Kidney epithelial cell (primary cell): ENCODE measurements around the gene EGFLAM. TPM values are rescaled to one million over a fixed set of nuclear protein-coding genes. Genes with fewer than 3 reads are reported as not detected.

ENCODE experiments used
- DNase-seq: peaks from one replicate; pipeline ENCODE4 v3.0.0-alpha.2; 2010; ENCODE audit warnings: low read depth
- H3K27me3 ChIP-seq: 2 replicates; pipeline ENCODE4 v1.6.0; 2011; ENCODE audit warnings: low read length; ENCODE audit not compliant: control insufficient read depth, insufficient read depth
- H3K36me3 ChIP-seq: 2 replicates; pipeline ENCODE4 v1.5.1; 2011; ENCODE audit warnings: low read length; ENCODE audit not compliant: control insufficient read depth, insufficient read depth
- H3K4me3 ChIP-seq: 2 replicates; pipeline ENCODE4 v1.5.1; 2011; ENCODE audit warnings: low read depth, mild to moderate bottlenecking, control low read depth, low read length
- total RNA-seq: library from RNA; depleted of rRNA; stranded (reverse); fragments of >200 nt; gene quantifications from 2 replicates; pipeline ENCODE4 v1.2.3, GENCODE V29; 2015
- TF ChIP-seq, protein P1 (sequence below): IDR thresholded peaks from 2 replicates; pipeline ENCODE4 v1.5.1; 2011; ENCODE audit warnings: mild to moderate bottlenecking, moderate library complexity, low read length, control low read depth, inconsistent platforms; ENCODE audit not compliant: insufficient read depth, poor library complexity, severe bottlenecking

Gene EGFLAM
- total RNA-seq, 1 donor from 2014 or later, result 3.5 TPM

DNA sequence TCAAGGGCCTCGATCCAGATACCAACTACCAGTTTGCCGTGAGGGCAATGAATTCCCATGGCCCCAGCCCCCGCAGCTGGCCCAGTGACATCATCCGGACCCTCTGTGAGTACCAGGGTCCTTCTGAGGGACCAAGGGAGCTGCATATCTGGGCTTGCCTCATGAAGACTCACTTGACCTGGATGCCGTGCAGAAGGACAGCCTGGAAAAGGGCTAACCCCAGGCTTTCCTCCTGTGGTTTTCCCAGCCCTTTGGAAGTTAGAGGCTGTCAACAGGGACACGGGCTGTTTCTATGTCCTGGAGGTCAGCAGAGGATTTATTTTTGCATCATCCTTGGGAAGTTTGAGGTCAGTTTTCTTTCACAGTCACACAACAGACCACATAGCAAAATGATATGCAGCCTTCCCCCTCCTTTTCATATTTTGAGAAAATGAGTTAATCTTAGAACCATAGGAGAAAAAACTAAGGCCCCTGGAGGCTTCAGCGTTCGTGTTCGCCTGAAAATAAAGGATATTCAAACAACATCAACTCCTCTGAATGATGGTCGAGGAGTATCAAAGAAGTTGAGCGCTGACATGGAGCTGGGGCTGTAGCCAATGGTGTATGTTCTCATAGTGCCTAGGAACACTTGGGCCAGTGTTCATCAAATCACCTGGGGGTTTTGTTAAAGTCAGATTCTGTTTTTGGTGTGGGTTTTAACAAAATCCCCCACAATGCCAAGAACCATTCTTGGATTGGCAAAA lies 112.2 kb downstream of the EGFLAM start:
- H3K27me3 ChIP-seq, result no peaks in the 10 kb centered on the region
- TF ChIP-seq, protein P1, sequence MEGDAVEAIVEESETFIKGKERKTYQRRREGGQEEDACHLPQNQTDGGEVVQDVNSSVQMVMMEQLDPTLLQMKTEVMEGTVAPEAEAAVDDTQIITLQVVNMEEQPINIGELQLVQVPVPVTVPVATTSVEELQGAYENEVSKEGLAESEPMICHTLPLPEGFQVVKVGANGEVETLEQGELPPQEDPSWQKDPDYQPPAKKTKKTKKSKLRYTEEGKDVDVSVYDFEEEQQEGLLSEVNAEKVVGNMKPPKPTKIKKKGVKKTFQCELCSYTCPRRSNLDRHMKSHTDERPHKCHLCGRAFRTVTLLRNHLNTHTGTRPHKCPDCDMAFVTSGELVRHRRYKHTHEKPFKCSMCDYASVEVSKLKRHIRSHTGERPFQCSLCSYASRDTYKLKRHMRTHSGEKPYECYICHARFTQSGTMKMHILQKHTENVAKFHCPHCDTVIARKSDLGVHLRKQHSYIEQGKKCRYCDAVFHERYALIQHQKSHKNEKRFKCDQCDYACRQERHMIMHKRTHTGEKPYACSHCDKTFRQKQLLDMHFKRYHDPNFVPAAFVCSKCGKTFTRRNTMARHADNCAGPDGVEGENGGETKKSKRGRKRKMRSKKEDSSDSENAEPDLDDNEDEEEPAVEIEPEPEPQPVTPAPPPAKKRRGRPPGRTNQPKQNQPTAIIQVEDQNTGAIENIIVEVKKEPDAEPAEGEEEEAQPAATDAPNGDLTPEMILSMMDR, result no peak
- H3K4me3 ChIP-seq, result no peak overlapping the region
- DNase-seq, result no peak
- no peaks in the 10 kb centered on the region for H3K36me3 ChIP-seq

- H3K4me3 ChIP-seq, result no peak overlapping the region
- H3K36me3 ChIP-seq, result no peaks in the 10 kb centered on the region
- TF ChIP-seq, protein P1, result no peak
- no peaks in the 10 kb centered on the region for H3K27me3 ChIP-seq
- DNase-seq, result no peak
These were observed 113.2 kb downstream of the EGFLAM start for GRCh38 chr5:38371596-38371995.

DNA sequence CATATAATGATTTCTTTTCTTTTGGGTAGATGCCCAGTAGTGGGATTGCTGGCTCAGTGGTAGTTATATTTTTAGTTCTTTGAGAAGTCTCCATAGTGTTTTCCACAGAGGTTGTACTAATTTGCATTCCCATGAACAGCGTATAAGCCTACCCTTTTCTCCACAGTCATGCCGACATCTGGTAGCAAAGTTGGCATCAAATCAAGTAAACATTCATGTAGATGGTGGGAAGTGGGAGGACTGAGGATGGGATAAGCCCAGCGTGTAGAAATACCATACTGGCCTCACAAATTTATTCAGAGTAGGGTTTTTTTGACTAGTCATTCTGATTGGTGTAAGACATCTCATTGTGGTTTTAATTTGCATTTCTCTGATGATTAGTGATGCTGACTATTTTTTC lies 115.4 kb downstream of the EGFLAM start:
- H3K36me3 ChIP-seq, result no peaks in the 10 kb centered on the region
- no peak for DNase-seq
- TF ChIP-seq, protein P1, result no peak
- no peak overlapping the region for H3K4me3 ChIP-seq
- H3K27me3 ChIP-seq, result peaks cover 3% of the 10 kb centered on the region

DNA sequence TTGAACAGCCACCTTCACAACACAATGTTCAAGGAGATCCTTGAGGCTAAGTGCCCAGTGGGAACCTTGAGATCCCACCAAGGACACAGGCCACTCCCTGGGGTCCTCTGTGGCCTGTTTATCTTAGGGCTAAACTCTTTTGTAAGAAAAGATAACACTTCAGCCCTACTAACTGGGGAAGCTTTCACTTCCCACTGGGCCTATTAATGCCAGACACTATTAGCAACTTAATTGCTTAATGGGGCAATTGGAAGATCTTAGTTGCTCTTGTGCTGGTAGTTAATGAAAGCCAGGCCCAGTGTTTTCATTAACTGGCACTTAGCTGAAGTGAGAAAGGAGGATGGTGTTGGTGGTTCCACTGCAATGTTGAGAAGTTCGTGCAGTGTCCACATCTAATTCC lies 117.1 kb downstream of the EGFLAM start:
- no peaks in the 10 kb centered on the region for H3K36me3 ChIP-seq
- DNase-seq, result no peak

DNA sequence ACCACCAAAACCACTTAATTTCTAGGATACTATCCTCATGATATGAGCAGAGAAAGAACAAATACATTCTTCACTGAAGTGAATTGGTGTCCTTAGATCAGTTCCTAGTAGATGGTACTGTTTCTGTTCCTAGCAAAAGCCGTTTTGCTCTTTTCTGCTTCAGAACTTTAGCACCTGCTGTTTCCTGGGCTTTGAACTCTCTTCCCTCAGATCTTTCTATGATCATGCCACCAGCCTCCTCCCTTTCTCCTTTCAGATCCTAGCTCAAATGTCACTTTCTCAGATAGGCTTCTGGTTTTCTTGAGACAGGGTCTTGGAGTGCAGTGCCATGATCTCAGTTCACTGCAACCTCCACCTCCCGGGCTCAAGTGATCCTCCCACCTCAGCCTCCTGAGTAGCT lies 118.0 kb downstream of the EGFLAM start:
- DNase-seq, result no peak
- peaks cover 3% of the 10 kb centered on the region for H3K27me3 ChIP-seq
- no peak overlapping the region for H3K4me3 ChIP-seq
- H3K36me3 ChIP-seq, result no peaks in the 10 kb centered on the region
- TF ChIP-seq, protein P1, result no peak

More for the DNA sequence above, 117.1 kb downstream of the EGFLAM start:
- TF ChIP-seq, protein P1, result no peak
- Histone ChIP-seq H3K4me3 (no peak overlapping the region), H3K27me3 (peaks cover 3% of the 10 kb centered on the region)

- no peak for DNase-seq
- no peaks in the 10 kb centered on the region for H3K36me3 ChIP-seq
- peaks cover 5% of the 10 kb centered on the region for H3K27me3 ChIP-seq
- no peak overlapping the region for H3K4me3 ChIP-seq
- TF ChIP-seq, protein P1, result no peak
These were observed 120.2 kb downstream of the EGFLAM start for GRCh38 chr5:38378579-38378978.
